Upper lobe of right lung (tissue), 1 donor: Measurements from ENCODE around the gene PIP5K1B. TPM values are rescaled to one million over a fixed set of nuclear protein-coding genes. Genes with fewer than 3 reads are reported as not detected.
A peak's percentile ranks its signal among the peaks of the same experiment; 100 is the strongest.

Experiments used
- ATAC-seq: fragments of 200-7000 bp; cut with Tn5 transposase; one replicate; pipeline ENCODE4 v1.9.1; 2020; ENCODE audit warnings: mild to moderate bottlenecking, moderate library complexity
- DNase-seq: peaks from one replicate; pipeline ENCODE4 v3.0.0-alpha.2; 2020
- H3K27ac ChIP-seq: fragments of 200-600 bp; one replicate; pipeline ENCODE4 v1.8.0; 2022
- H3K27me3 ChIP-seq: fragments of 200-600 bp; one replicate; pipeline ENCODE4 v1.8.0; 2022; ENCODE audit warnings: mild to moderate bottlenecking
- H3K36me3 ChIP-seq: fragments of 200-600 bp; one replicate; pipeline ENCODE4 v1.8.0; 2022
- H3K4me1 ChIP-seq: fragments of 200-600 bp; one replicate; pipeline ENCODE4 v1.8.0; 2022
- H3K4me3 ChIP-seq: fragments of 200-600 bp; one replicate; pipeline ENCODE4 v1.8.0; 2022; ENCODE audit warnings: mild to moderate bottlenecking
- H3K9me3 ChIP-seq: fragments of 200-600 bp; one replicate; pipeline ENCODE4 v1.8.0; 2022
- intact Hi-C: fragments of 100-400 bp; cut with DNase I; formaldehyde crosslinking; loops from one replicate; pipeline ENCODE4 v1.11.0; 2022
- total RNA-seq: library from RNA; stranded (reverse); fragmentation: NEBNext Ultra II Directional; extraction: Animal tissue kit (Norgen Biotek cat#: 25700); gene quantifications from one replicate; pipeline ENCODE4 v1.2.1, GENCODE V29; 2021
- TF ChIP-seq, protein P1 (sequence below): fragments of 200-600 bp; IDR thresholded peaks from one replicate; pipeline ENCODE4 v1.8.0; 2022; ENCODE audit warnings: antibody characterized with exemption
- donor health status: DM: no; HTN: yes; CAD: no; lungs with severe emphysema.

Gene PIP5K1B
- total RNA-seq, 1 donor from 2014 or later = 36.5 TPM

DNA sequence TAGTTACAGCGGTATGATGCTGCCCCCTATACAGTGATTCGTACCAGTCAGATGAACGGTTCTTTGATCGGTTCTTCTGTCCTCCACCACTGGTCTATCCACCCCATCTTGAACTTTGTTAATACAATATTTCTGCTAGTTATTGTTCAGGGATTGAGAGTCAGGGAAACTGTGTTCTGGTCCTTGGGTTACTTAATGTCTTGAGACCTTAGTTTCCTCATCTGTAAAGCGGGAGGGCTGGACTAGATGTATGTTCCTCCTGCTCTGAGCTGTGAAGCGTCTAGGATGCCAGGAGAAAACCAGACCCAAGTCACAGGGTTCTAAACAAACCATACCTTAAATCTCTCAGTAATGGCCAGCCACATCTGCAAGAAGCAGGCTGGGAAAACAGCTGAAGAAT, 1.4 kb upstream of the PIP5K1B start:
- ATAC-seq = no peak
- Histone ChIP-seq H3K9me3 (no peaks in the 10 kb centered on the region), H3K27me3 (no peaks in the 10 kb centered on the region), H3K36me3 (no peaks in the 10 kb centered on the region), H3K4me1 (peaks cover 14% of the 10 kb centered on the region), H3K27ac (no peak overlapping the region), H3K4me3 (no peak overlapping the region)
- DNase-seq = no peak
- intact Hi-C loops = no loop called here
- TF ChIP-seq, protein P1, sequence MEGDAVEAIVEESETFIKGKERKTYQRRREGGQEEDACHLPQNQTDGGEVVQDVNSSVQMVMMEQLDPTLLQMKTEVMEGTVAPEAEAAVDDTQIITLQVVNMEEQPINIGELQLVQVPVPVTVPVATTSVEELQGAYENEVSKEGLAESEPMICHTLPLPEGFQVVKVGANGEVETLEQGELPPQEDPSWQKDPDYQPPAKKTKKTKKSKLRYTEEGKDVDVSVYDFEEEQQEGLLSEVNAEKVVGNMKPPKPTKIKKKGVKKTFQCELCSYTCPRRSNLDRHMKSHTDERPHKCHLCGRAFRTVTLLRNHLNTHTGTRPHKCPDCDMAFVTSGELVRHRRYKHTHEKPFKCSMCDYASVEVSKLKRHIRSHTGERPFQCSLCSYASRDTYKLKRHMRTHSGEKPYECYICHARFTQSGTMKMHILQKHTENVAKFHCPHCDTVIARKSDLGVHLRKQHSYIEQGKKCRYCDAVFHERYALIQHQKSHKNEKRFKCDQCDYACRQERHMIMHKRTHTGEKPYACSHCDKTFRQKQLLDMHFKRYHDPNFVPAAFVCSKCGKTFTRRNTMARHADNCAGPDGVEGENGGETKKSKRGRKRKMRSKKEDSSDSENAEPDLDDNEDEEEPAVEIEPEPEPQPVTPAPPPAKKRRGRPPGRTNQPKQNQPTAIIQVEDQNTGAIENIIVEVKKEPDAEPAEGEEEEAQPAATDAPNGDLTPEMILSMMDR = no peak

DNA sequence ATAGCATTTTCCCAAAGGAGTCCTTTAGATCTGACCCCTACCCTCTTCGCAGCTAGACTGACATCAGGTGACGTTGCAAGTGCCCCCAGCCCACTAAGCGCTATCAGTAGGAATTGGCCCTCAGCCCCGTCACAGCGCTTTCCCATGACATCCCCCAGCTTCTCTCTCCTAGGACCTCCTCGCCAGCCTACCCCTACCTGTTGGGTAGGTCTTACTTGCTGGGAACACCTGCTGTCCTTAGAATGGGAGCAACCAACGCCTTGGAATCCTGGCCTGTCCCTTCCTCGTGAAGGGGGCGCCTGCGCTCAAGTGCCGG, 584 bp upstream of the PIP5K1B start:
- ATAC-seq (no peak), DNase-seq (no peak)
- H3K27ac ChIP-seq = peak overlapping the region; percentile 85
- H3K4me3 ChIP-seq = peak overlapping the region; percentile 65
- no peaks in the 10 kb centered on the region for H3K36me3 ChIP-seq
- peaks cover 14% of the 10 kb centered on the region for H3K4me1 ChIP-seq
- intact Hi-C loops = no loop called here
- H3K9me3 ChIP-seq = no peaks in the 10 kb centered on the region
- TF ChIP-seq, protein P1 = no peak
- H3K27me3 ChIP-seq = no peaks in the 10 kb centered on the region

- TF ChIP-seq, protein P1 = no peak
- no peak for DNase-seq
- H3K36me3 ChIP-seq = no peaks in the 10 kb centered on the region
- no peaks in the 10 kb centered on the region for H3K27me3 ChIP-seq
- no peaks in the 10 kb centered on the region for H3K9me3 ChIP-seq
- peaks cover 14% of the 10 kb centered on the region for H3K4me1 ChIP-seq
- intact Hi-C loops = no loop called here
- ATAC-seq = peak; percentile 42
- H3K4me3 ChIP-seq = peak overlapping the region; percentile 65
- H3K27ac ChIP-seq = peak overlapping the region; percentile 85
These were observed 707 bp downstream of the PIP5K1B start for GRCh38 chr9:68705531-68706362.

- ATAC-seq = no peak
- no peaks in the 10 kb centered on the region for H3K27me3 ChIP-seq
These were observed 1.5 kb downstream of the PIP5K1B start for GRCh38 chr9:68706363-68707201.

GRCh38 chr9:68707801-68708488, 2.9 kb downstream of the PIP5K1B start:
- ATAC-seq (no peak), DNase-seq (no peak)
- intact Hi-C loops = no loop called here
- Histone ChIP-seq H3K9me3 (no peaks in the 10 kb centered on the region), H3K4me3 (no peak overlapping the region), H3K27me3 (no peaks in the 10 kb centered on the region), H3K4me1 (peaks cover 14% of the 10 kb centered on the region), H3K27ac (no peak overlapping the region), H3K36me3 (no peaks in the 10 kb centered on the region)
- TF ChIP-seq, protein P1 = no peak

More at GRCh38 chr9:68706363-68707201, 1.5 kb downstream of the PIP5K1B start:
- intact Hi-C loops = no loop called here
- Histone ChIP-seq H3K4me1 (peaks cover 14% of the 10 kb centered on the region), H3K36me3 (no peaks in the 10 kb centered on the region), H3K27ac (peak overlapping the region; percentile 85), H3K4me3 (peak overlapping the region; percentile 65), H3K9me3 (no peaks in the 10 kb centered on the region)
- DNase-seq = no peak
- TF ChIP-seq, protein P1 = no peak
